ENCODE data around the gene AP5M1.
"Not testable (repeated sequence)": the region's sequence is repeated elsewhere in the genome, so short reads cannot be mapped to it uniquely, and the experiment has no call there.

The AP5M1 gene

DNA sequence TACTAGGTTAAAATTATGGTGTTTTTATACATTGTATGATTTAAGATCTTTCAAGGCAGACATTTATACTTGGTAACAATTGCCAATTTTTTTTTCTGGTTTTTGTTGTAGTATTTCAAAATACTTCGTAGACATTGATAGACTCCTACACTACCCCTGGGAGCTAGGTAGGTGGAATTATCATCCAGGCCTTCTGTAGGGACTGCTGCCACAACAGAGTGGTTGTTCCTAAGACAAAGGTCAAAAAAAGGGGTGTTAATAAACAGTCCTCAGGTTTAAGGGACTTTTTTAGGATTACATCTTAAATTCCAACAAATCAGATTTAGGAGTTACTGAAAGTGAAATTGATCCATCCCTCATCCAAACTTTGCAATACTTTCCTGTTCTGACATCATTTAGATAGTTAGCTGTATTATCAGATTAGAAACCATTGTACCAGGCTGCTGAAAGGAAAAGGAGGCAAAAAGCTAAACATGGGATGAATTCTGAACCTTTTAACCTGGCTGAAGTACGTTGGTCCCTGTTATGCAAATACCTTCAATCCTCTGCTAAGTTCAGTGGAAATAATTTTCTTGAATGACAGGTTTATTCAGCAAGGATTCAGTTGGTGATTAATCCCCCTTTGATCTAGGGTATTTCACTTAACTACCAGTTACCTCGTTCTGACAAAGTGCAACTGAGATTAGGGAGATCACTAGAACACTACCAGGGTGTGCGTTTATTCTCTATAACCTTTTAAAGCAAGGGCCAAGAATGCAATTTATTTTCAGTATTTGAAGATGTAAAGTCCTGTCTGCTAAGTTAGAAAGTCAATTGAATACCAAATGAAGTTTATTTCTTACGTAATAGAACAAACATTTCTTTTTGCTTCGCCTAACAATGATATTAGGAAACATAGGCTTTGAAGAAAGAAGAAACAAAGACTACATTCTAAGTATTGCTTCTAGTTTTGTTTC lies 23.2 kb downstream of the AP5M1 start:
- DNase-seq = no peak

GRCh38 chr14:57293866-57294837 lies 25.4 kb downstream of the AP5M1 start:
- peak in 2 of 4 experiments; percentile 13 to 40 for DNase-seq

- no peak for DNase-seq
These were observed 26.5 kb downstream of the AP5M1 start for GRCh38 chr14:57295239-57295638.

DNA sequence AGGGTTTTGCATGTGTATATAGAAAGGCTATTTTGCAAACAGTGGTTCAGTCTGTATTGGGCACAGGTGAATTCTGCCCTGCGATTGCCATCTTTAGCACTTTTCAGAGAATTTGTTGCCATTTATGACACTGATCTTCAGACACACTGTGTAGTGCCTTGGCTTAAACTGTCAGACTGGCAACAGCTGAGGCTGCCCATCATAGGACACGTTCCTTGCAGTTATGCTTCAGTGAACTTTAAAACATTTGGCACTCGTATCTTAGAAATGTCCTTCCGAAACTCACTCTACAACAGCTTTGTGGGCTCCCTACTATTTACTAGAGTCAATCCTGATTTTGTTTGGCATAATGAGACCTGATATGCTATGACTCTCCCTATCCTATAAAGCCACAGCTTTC lies 29.1 kb downstream of the AP5M1 start:
- DNase-seq = no peak

GRCh38 chr14:57299511-57299910 lies 30.7 kb downstream of the AP5M1 start:
- no peak for DNase-seq

- DNase-seq = no peak
These were observed 34.1 kb downstream of the AP5M1 start for GRCh38 chr14:57302883-57303282.

DNA sequence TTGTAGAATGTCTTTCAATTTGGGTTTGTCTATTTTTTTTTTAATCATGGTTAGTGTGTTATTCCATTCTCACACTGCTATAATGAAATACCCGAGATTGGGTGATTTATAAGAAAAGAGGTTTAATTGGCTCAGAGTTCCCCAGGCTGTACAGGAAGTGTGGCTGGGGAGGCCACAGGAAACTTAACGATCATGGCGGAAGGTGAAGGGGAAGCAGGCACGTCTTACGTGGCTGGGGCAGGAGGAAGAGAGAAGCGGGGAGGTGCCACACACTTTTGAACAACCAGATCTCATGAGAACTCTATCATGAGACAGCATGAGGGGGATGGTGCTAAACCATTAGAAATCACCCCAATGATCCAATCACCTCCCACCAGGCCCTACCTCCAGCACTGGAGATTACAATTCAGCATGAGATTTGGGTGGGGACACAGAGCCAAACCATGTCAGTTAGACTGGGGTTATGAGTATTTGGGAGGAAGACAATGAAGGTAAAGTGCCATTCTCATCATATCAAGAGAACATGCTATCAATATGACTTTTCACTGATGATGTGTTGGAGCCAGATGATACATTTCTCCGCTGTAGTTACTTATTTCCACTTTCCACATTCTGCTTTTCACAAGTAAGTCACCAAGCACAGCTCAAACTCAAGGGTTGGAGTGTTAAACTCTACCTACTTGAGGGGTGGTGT lies 45.8 kb downstream of the AP5M1 start:
- DNase-seq = no peak

DNA sequence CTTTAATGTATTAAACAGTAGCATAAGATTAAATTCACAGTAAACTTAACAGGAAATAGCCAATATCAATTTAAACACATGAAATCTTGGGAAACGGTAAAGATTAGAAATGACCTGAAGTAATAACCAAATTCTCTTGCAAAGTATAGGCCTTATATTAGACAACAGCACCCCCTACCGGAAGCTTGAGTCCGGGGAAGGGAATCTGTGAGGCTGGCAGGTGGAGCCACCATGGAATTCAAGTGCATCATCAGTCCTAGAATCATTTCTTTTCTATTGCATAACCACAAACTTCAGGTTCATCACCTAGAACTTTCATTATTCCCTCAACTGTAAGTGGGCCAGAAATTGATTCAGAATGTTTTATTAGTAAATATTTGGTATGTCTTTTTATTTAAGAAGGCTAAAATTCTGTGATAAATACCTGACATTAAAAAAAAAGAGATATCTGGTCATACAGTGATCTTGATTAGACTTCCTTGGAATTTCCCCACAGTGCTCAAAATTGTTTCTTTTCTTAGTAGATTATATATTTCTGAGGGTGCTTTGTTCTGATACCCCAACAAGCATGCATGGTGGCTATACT lies 48.6 kb downstream of the AP5M1 start:
- DNase-seq = peak; percentile 79 to 90 (median 84)

DNA sequence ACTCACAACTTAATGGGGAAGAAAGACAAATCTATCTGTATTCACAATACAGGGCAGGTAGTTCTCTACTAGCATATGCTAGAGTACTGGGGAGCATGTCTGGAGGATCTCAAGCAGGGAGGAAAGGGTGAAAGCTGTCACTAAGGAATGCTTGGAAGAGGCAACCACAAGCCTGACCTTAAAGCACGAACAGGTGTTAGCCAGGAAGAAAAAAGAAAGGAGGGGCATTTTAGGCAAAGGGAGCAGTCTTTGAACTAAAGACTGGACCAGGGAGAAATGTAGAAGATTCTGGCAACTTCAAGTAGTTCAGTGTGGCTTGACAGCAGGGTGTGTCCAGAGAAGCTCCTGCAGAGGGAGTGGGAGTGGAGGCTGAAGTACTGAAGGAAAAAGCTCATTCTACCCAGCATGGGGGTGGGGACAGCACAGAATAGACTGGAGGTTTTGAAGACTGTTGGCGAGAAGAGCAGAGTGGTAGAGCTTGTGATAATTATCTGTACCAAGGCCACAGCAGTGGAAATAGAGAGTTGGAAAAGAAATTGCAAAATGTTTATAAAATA lies 50.9 kb downstream of the AP5M1 start:
- no peak for DNase-seq

- DNase-seq = peak in 2 of 4 experiments; percentile 2 to 7
These were observed 55.0 kb downstream of the AP5M1 start for GRCh38 chr14:57323721-57324120.

GRCh38 chr14:57326253-57326652 lies 57.5 kb downstream of the AP5M1 start:
- peak in 2 of 4 experiments; percentile 3 to 6 for DNase-seq

- no peak for DNase-seq
These were observed 61.1 kb downstream of the AP5M1 start for GRCh38 chr14:57329833-57330232.

GRCh38 chr14:57332475-57332874 lies 63.7 kb downstream of the AP5M1 start:
- not testable (repeated sequence) for DNase-seq

GRCh38 chr14:57333726-57334125 lies 65.0 kb downstream of the AP5M1 start:
- DNase-seq = not testable (repeated sequence)

GRCh38 chr14:57343545-57344297 lies 75.0 kb downstream of the AP5M1 start:
- not testable (repeated sequence) for DNase-seq

DNA sequence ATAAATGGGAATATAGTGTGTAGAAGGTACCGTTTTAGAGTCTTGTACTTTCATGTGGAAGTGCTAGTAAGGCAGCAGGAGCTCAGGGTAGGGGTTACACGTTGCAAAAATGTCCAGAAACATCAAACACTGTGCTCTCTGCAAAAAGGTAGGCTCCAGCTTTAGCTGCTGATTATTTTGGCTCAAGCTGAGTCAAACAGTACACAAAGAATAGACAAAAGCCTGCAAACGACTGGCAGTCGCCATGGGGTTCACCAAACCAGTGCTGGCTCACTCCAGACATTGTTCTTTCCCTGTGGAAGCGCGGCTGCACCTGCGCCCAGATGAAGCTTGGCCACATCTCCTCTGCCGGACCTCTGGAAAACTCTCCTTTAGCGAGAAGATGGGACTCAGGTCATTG lies 76.3 kb downstream of the AP5M1 start:
- DNase-seq = no peak

- DNase-seq = no peak
These were observed 78.0 kb downstream of the AP5M1 start for GRCh38 chr14:57346741-57347140.
